T-helper 1 cell treated with Interleukin-12 subunit alpha and Interleukin-12 subunit beta and Interleukin-4 antibody, amounts not matched to agents 30 μg/mL and 1 μg/mL, for 36 hours (primary cell): ENCODE results near the gene BMF.
"Not testable (repeated sequence)": the region's sequence is repeated elsewhere in the genome, so short reads cannot be mapped to it uniquely, and the experiment has no call there.

Experiments used
- H3K27ac Mint-ChIP-seq: one replicate; pipeline ENCODE4 v1.8.0; 2021; ENCODE audit warnings: mild to moderate bottlenecking, mixed read lengths
- H3K27me3 Mint-ChIP-seq: one replicate; pipeline ENCODE4 v1.8.0; 2021; ENCODE audit warnings: low read depth, mixed read lengths
- H3K36me3 Mint-ChIP-seq: one replicate; pipeline ENCODE4 v1.8.0; 2021; ENCODE audit warnings: low read depth, mixed read lengths
- H3K4me1 Mint-ChIP-seq: one replicate; pipeline ENCODE4 v1.8.0; 2021; ENCODE audit warnings: low read depth, mixed read lengths
- H3K4me3 Mint-ChIP-seq: one replicate; pipeline ENCODE4 v1.8.0; 2021; ENCODE audit warnings: mild to moderate bottlenecking, moderate library complexity, mixed read lengths
- H3K9me3 Mint-ChIP-seq: one replicate; pipeline ENCODE4 v1.8.0; 2021; ENCODE audit warnings: mixed read lengths

The BMF gene

DNA sequence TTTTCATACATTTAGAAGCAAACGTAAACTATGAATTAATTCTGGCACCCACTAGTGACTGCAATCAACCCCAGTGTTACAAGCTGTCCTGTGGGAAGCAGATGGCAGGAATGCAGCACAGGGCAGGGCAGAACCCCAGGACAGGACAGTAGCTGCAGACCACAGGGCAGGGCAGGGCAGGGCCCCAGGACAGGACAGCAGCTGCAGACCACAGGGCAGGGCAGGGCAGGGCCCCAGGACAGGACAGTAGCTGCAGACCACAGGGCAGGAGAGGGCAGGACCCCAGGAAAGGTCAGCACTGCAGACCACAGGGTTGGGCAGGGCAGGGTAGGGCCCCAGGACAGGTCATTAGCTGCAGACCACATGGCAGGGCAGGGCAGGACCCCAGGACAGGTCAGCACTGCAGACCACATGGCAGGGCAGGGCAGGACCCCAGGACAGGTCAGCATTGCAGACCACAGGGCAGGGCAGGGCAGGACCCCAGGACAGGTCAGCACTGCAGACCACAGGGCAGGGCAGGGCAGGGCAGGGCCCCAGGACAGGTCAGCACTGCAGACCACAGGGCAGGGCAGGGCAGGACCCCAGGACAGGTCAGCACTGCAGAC is 27.3 kb upstream of the BMF start:
- H3K27ac Mint-ChIP-seq, H3K4me1 Mint-ChIP-seq, H3K9me3 Mint-ChIP-seq, H3K4me3 Mint-ChIP-seq, H3K27me3 Mint-ChIP-seq, H3K36me3 Mint-ChIP-seq: not testable (repeated sequence)

- no peak overlapping the region for H3K4me3 Mint-ChIP-seq
- no peaks in the 10 kb centered on the region for H3K36me3 Mint-ChIP-seq
- no peak overlapping the region for H3K27ac Mint-ChIP-seq
- H3K4me1 Mint-ChIP-seq: no peaks in the 10 kb centered on the region
- no peaks in the 10 kb centered on the region for H3K9me3 Mint-ChIP-seq
- H3K27me3 Mint-ChIP-seq: no peaks in the 10 kb centered on the region
Observed at GRCh38 chr15:40134885-40135284, 26.2 kb upstream of the BMF start.

DNA sequence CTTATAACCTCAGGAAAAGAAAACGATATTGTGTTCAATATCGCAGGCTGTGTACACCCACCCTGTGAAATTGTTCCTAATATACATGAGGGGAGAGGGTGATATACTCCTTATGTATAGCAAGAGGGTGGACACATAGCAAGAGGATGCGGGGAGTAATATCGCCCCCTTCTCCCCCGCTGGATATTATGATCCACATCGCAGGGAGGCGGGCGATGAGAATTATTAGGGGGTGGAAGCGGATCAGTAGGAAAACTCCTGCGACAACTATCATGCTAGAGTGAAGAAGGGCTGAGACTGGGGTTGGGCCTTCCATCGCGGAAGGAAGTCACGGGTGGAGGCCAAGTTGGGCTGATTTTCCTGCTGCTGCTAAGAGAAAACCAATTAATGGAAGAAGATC is 24.9 kb upstream of the BMF start:
- Mint-ChIP-seq H3K4me3 (no peak overlapping the region), H3K36me3 (no peaks in the 10 kb centered on the region), H3K4me1 (no peaks in the 10 kb centered on the region), H3K9me3 (no peaks in the 10 kb centered on the region), H3K27me3 (no peaks in the 10 kb centered on the region), H3K27ac (no peak overlapping the region)

DNA sequence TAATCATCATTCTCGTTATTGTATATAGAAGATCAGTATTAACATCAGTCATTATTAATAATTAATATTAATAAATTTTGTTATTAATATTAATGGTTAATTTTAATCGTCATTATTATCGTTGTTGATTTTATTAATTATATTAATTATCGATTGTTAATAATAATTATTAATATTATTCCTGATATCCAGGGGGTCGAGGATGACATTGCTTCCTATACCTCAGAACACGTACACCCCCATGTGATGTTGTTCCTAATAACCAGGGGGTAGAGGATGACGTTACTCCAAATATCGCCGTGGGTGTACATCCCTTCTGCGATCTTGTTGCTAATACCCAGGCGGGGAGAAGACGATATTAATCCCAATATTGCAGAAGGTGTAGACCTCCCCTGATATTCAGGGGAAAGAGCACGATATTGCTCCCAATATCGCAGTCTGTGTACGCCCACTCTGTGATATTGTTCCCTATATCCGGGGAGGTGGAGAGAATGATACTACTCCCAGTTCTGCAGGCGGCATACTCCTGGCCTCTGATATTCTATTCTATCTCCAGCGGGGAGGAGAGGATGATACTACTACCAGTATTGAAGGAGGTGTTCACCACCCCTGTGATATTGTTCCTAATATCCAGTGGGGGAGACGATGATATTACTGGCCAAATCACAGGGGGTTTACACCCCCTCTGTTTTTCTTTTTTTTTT is 22.3 kb upstream of the BMF start:
- no peaks in the 10 kb centered on the region for H3K4me1 Mint-ChIP-seq
- H3K27me3 Mint-ChIP-seq: no peaks in the 10 kb centered on the region
- H3K27ac Mint-ChIP-seq: peak overlapping the region; percentile 31
- no peaks in the 10 kb centered on the region for H3K9me3 Mint-ChIP-seq
- H3K36me3 Mint-ChIP-seq: no peaks in the 10 kb centered on the region
- no peak overlapping the region for H3K4me3 Mint-ChIP-seq

- Mint-ChIP-seq H3K27me3 (no peaks in the 10 kb centered on the region), H3K36me3 (no peaks in the 10 kb centered on the region), H3K9me3 (no peaks in the 10 kb centered on the region), H3K4me3 (no peak overlapping the region), H3K27ac (no peak overlapping the region), H3K4me1 (no peaks in the 10 kb centered on the region)
Observed at GRCh38 chr15:40130118-40130517, 21.4 kb upstream of the BMF start.

DNA sequence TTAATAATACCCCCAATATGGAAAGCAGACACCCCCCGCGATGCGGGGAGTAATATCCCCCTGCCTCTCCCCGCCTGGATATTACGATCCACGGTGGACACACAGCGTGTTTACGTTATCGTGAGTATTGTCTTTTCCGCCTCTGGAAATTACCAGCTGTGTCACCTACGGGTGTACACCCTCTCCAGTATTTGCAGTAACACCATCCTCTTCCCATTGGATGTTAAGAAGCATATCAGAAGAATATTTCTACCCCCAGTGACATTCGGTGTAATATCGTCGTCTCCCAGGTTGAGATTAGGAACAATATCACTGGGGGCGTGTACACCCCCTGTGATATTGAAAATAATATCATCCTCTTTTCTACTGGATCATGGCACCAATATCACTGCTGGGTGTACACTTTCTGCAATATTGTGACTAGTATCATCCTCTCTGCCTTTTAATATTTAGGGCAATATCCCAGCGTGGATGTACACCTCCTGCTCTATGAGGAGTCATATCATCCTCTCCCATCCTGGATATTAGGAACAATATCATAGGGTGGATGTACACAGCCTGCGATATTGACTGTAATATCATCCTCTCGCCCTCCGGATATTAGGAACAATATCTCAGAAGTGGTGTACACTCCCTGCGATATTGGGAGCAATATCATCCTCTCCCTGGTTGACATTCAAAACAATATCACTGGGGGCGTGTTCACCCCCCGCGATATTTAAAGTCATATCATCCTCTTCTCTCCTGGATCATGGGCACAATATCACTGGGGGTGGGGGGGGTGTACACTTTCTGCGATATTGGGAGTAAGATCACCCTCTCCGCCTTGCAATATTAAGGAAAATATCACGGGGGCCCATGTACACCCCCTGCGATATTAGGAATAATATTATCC is 20.3 kb upstream of the BMF start:
- Mint-ChIP-seq H3K4me1 (no peaks in the 10 kb centered on the region), H3K27me3 (no peaks in the 10 kb centered on the region), H3K4me3 (no peak overlapping the region), H3K27ac (peak overlapping the region; percentile 9), H3K36me3 (no peaks in the 10 kb centered on the region), H3K9me3 (no peaks in the 10 kb centered on the region)

DNA sequence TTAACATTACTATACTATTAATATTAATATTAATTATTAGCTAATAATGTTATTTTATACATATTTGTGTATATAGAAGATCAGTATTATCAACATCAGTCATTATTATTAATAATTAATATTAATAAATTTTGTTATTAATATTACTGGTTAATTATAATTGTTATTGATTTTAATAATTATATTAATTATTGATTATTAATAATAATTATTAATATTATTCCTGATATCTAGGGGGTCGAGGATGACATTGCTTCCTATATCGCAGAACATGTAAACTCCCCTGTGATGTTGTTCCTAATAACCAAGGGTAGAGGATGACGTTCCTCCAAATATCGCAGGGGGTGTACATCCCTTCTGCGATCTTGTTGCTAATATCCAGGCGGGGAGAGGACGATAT is 17.3 kb upstream of the BMF start:
- no peaks in the 10 kb centered on the region for H3K9me3 Mint-ChIP-seq
- H3K4me3 Mint-ChIP-seq: no peak overlapping the region
- H3K4me1 Mint-ChIP-seq: no peaks in the 10 kb centered on the region
- H3K27ac Mint-ChIP-seq: no peak overlapping the region
- peaks cover 6% of the 10 kb centered on the region for H3K27me3 Mint-ChIP-seq
- H3K36me3 Mint-ChIP-seq: no peaks in the 10 kb centered on the region

- H3K27me3 Mint-ChIP-seq, H3K4me1 Mint-ChIP-seq, H3K36me3 Mint-ChIP-seq, H3K9me3 Mint-ChIP-seq, H3K4me3 Mint-ChIP-seq, H3K27ac Mint-ChIP-seq: not testable (repeated sequence)
Observed at GRCh38 chr15:40124807-40125285, 16.2 kb upstream of the BMF start.

DNA sequence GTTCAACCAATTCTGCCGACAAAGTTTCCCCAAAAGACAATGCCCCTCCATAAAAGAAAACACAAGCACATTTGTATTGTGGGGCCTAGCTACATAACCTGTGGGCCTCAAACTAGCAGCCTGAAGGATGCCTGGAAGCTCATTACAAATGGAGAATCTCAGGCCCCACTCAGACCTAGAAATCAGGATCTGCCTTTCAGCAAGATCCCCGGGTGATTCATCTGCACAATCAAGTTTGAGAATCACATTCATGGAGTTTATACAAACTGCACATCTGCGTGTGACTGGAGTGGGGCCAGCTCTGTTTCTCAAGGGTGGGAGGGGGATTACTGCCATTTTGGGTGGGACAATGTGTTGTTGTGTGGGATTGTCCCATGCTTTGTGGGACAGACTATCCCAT is 15.7 kb upstream of the BMF start:
- H3K27me3 Mint-ChIP-seq, H3K27ac Mint-ChIP-seq, H3K4me1 Mint-ChIP-seq, H3K9me3 Mint-ChIP-seq, H3K36me3 Mint-ChIP-seq, H3K4me3 Mint-ChIP-seq: not testable (repeated sequence)

DNA sequence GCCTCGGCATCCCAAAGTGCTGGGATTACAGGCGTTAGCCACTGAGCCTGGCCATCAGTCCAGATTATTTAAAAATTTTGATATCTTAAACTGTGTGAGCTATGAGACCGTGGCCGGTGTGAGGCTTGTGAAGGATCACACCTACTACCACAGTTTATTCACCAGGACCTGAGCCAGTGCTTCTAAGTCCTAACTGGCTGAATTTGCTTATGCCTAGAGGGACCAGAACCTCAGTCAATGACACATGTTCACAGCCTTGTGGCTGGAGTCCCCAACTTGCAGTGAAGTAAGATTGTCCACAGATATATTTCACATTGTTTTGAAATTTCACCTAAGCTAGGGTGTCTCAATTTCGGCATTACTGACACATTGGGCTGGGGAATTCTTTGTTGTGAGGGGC is 15.2 kb upstream of the BMF start:
- H3K4me1 Mint-ChIP-seq, H3K27me3 Mint-ChIP-seq, H3K27ac Mint-ChIP-seq, H3K9me3 Mint-ChIP-seq, H3K36me3 Mint-ChIP-seq, H3K4me3 Mint-ChIP-seq: not testable (repeated sequence)

DNA sequence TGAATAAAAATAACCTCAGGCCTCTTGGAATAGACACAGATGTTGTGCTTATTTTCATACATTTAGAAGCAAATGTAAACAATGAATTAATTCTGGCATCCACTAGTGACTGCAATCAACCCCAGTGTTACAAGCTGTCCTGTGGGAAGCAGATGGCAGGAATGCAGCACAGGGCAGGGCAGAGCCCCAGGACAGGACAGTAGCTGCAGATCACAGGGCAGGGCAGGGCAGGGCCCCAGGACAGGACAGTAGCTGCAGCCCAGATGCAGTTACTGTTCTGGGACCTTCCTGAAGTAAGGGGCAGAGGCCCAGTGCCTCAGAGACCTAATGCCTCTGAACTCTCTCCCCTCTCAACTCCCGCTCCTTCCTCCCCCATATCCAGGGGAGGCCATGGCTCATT is 14.3 kb upstream of the BMF start:
- H3K27ac Mint-ChIP-seq: not testable (repeated sequence)

GRCh38 chr15:40121911-40122638 is 13.4 kb upstream of the BMF start:
- H3K4me1 Mint-ChIP-seq: no peaks in the 10 kb centered on the region
- no peaks in the 10 kb centered on the region for H3K9me3 Mint-ChIP-seq
- peaks cover 6% of the 10 kb centered on the region for H3K27me3 Mint-ChIP-seq
- no peaks in the 10 kb centered on the region for H3K36me3 Mint-ChIP-seq
- no peak overlapping the region for H3K4me3 Mint-ChIP-seq
- no peak overlapping the region for H3K27ac Mint-ChIP-seq

More for the DNA sequence above, 14.3 kb upstream of the BMF start:
- not testable (repeated sequence) for H3K9me3 Mint-ChIP-seq, H3K36me3 Mint-ChIP-seq, H3K4me1 Mint-ChIP-seq, H3K27me3 Mint-ChIP-seq, H3K4me3 Mint-ChIP-seq

DNA sequence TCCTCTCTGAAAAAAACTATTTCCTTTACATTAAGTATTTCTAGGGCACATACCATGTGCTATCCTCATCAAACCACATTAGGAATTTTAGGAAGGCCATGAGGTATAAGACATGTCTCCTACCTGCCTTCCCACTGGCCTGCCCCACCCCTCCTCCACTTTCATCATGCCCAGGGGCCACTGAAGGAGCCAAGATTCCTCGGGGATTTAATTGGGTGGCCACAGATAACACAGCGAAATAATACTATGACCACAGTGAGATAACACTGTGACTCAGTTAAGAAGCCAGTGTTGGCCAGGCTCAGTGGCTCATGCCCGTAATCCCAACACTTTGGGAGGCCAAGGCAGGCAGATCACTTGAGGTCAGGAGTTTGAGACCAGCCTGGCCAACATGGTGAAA is 9.8 kb upstream of the BMF start:
- Mint-ChIP-seq H3K36me3 (no peaks in the 10 kb centered on the region), H3K9me3 (no peaks in the 10 kb centered on the region), H3K4me3 (no peak overlapping the region), H3K27me3 (peaks cover 6% of the 10 kb centered on the region), H3K4me1 (peaks cover 20% of the 10 kb centered on the region), H3K27ac (no peak overlapping the region)

DNA sequence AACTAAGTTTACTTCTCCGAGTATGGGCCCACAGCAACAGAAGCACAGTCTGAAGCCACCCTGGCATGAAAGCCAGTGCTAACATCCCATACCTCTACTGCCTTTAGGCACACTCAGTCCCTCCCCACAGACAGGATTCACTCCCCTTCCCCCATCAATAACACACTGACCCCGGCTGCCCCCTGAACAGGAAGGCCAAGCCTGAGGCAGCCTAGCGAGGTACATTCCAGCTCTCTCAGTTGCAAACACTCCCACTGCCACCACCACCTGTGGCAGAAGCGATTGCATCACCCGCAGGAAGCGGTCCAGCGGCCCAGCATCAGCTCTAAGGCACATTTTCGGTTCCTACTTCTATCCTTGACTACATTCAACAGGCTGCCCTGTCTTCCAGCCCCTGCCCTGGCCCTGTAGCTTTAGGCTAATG is 7.0 kb upstream of the BMF start:
- H3K9me3 Mint-ChIP-seq: no peaks in the 10 kb centered on the region
- peak overlapping the region; percentile 46 for H3K4me3 Mint-ChIP-seq
- H3K27ac Mint-ChIP-seq: peak overlapping the region; percentile 90
- H3K4me1 Mint-ChIP-seq: peaks cover 20% of the 10 kb centered on the region
- H3K27me3 Mint-ChIP-seq: peaks cover 16% of the 10 kb centered on the region
- no peaks in the 10 kb centered on the region for H3K36me3 Mint-ChIP-seq
